AG04449 (cell line): ENCODE results near the gene ADAMTS12.
A peak's percentile ranks its signal among the peaks of the same experiment; 100 is the strongest.

Source experiments
- CTCF ChIA-PET: fragments of 350-600 bp; formaldehyde crosslinking; extraction: SDS; loops from one replicate; lab custom pipeline; 2021; ENCODE audit warnings: antibody characterized with exemption; lab: Yijun Ruan, JAX
- POLR2A ChIA-PET: fragments of 400-600, 350-600 bp; formaldehyde crosslinking; extraction: SDS; loops from one replicate; lab custom pipeline; 2020; ENCODE audit warnings: antibody characterized with exemption, inconsistent platforms; lab: Yijun Ruan, JAX
- DNase-seq: peaks from one replicate; pipeline ENCODE4 v3.0.0-alpha.2; 2010; ENCODE audit warnings: low read depth, low spot score
- H3K4me3 ChIP-seq: 2 replicates; pipeline ENCODE4 v1.5.1; 2011; ENCODE audit warnings: low read depth, mild to moderate bottlenecking, control low read depth, low read length
- CTCF ChIP-seq: IDR thresholded peaks from one replicate; pipeline ENCODE4 v1.5.1; 2011; ENCODE audit warnings: mild to moderate bottlenecking, moderate library complexity, low read length, control low read depth, inconsistent platforms; ENCODE audit not compliant: insufficient read depth; ENCODE audit errors: missing control alignments

Gene ADAMTS12

GRCh38 chr5:33671700-33672291 is 220.0 kb downstream of the ADAMTS12 start:
- TF ChIP-seq CTCF = no peak
- no peak for DNase-seq
- H3K4me3 ChIP-seq = no peak overlapping the region
- POLR2A ChIA-PET = no interaction called here
- CTCF ChIA-PET = no interaction called here

- no peak overlapping the region for H3K4me3 ChIP-seq
- peak; percentile 44 for DNase-seq
- CTCF ChIA-PET = interaction anchor here (1.0 to 3.5 kb wide), 6 partner anchors 10 to 307 kb away, joined by 3 to 12 read pairs (median 3); no protein-coding TSS in a partner anchor
- no peak for TF ChIP-seq CTCF
- POLR2A ChIA-PET = interaction anchor here (1.8 kb wide), 1 partner anchor 13 kb away, joined by 8 read pairs; no protein-coding TSS in a partner anchor
These were observed 228.9 kb downstream of the ADAMTS12 start for GRCh38 chr5:33662722-33663427.

- ChIA-PET CTCF (interaction anchor here (1.3 to 1.9 kb wide), 4 partner anchors 9 to 310 kb away, joined by 3 to 7 read pairs (median 4); no protein-coding TSS in a partner anchor), POLR2A (no interaction called here)
- H3K4me3 ChIP-seq = no peak overlapping the region
- no peak for TF ChIP-seq CTCF
- no peak for DNase-seq
These were observed 232.1 kb downstream of the ADAMTS12 start for GRCh38 chr5:33659526-33660169.

GRCh38 chr5:33657804-33658440 is 233.9 kb downstream of the ADAMTS12 start:
- TF ChIP-seq CTCF = no peak
- DNase-seq = no peak
- CTCF ChIA-PET = interaction anchor here (1.3 to 2.0 kb wide), 2 partner anchors 276 to 277 kb away, joined by 3 to 7 read pairs; no protein-coding TSS in a partner anchor
- POLR2A ChIA-PET = interaction anchor here (0.8 kb wide), 1 partner anchor 8 kb away, joined by 3 read pairs; no protein-coding TSS in a partner anchor
- H3K4me3 ChIP-seq = no peak overlapping the region

GRCh38 chr5:33657176-33657575 is 234.6 kb downstream of the ADAMTS12 start:
- POLR2A ChIA-PET = no interaction called here
- TF ChIP-seq CTCF = no peak
- H3K4me3 ChIP-seq = no peak overlapping the region
- no peak for DNase-seq
- CTCF ChIA-PET = interaction anchor here (2.0 kb wide), 1 partner anchor 277 kb away, joined by 7 read pairs; no protein-coding TSS in a partner anchor
